B cell (primary cell): ENCODE results near the gene NDUFS6. TPM values are rescaled to one million over a fixed set of nuclear protein-coding genes. Genes with fewer than 3 reads are reported as not detected.

ENCODE experiments used
- ATAC-seq: fragments of 200-7000 bp; cut with Tn5 transposase; one replicate; pipeline ENCODE4 v1.10.0; 2021; ENCODE audit warnings: low read depth, mild to moderate bottlenecking, moderate number of reproducible peaks, moderate library complexity
- CTCF ChIA-PET: fragments of 350-600 bp; sonication (Branson Sonifier 250); formaldehyde crosslinking; loops from one replicate; lab custom pipeline; 2021; ENCODE audit warnings: antibody characterized with exemption, inconsistent platforms; lab: Charles Lee
- POLR2A ChIA-PET: fragments of 350-600 bp; sonication (Branson Sonifier 250); formaldehyde crosslinking; loops from one replicate; lab custom pipeline; 2021; ENCODE audit warnings: antibody characterized with exemption; lab: Charles Lee
- DNase-seq: peaks from one replicate; pipeline ENCODE4 v3.0.0; 2013
- H2AFZ ChIP-seq: 2 replicates; pipeline ENCODE4 v1.6.1; 2012; ENCODE audit warnings: mild to moderate bottlenecking, low read depth, low read length; ENCODE audit not compliant: insufficient read depth, poor library complexity, severe bottlenecking
- H3K27ac ChIP-seq, 2 donors: 1 replicate in 1 of 2; 2 replicates in 1 of 2; pipeline ENCODE4 v1.5.1; 2012 to 2013; ENCODE audit warnings: low read length in 2 of 2, mild to moderate bottlenecking in 2 of 2, moderate library complexity in 1 of 2
- H3K27me3 ChIP-seq, 4 experiments: fragments of 200-600 bp in 1 of 4; sonication (generic) in 1 of 4; replicated peaks in 1 of 4; 1 replicate in 2 of 4; 2 replicates in 2 of 4; pipeline versions ENCODE4 v1.6.1 to v1.7.0; 2013 to 2016; ENCODE audit warnings: low read length in 3 of 4, mild to moderate bottlenecking in 2 of 4, mixed read lengths in 1 of 4, moderate library complexity in 1 of 4; ENCODE audit not compliant: insufficient read depth in 4 of 4, control insufficient read depth in 3 of 4; ENCODE audit errors: control extremely low read depth in 1 of 4
- H3K36me3 ChIP-seq, 2 experiments: replicated peaks in 1 of 2; 1 replicate in 1 of 2; 2 replicates in 1 of 2; pipeline versions ENCODE4 v1.6.1 to v1.7.1; 2013; ENCODE audit warnings: low read length in 1 of 2; ENCODE audit not compliant: insufficient read depth in 2 of 2, control insufficient read depth in 1 of 2; ENCODE audit errors: control extremely low read depth in 1 of 2, extremely low read depth in 1 of 2
- H3K4me1 ChIP-seq, 2 donors: fragments of 200-600 bp in 1 of 2; sonication (generic) in 1 of 2; 1 replicate in 1 of 2; 2 replicates in 1 of 2; pipeline versions ENCODE4 v1.5.1 to v1.6.1; 2013 to 2017; ENCODE audit warnings: low read length in 2 of 2; ENCODE audit not compliant: control insufficient read depth in 2 of 2, insufficient read depth in 2 of 2
- H3K4me2 ChIP-seq: replicated peaks from 2 replicates; pipeline ENCODE3; 2012; ENCODE audit warnings: mild to moderate bottlenecking, low read depth, low read length; ENCODE audit not compliant: poor library complexity, severe bottlenecking
- H3K4me3 ChIP-seq, 5 experiments: fragments of 200-600 bp in 1 of 5; sonication (generic) in 1 of 5; 1 replicate in 3 of 5; 2 replicates in 2 of 5; pipeline versions ENCODE4 v1.5.1 to v1.7.0; 2011 to 2016; ENCODE audit warnings: low read length in 4 of 5, mild to moderate bottlenecking in 4 of 5, low read depth in 2 of 5, control low read depth in 1 of 5, moderate library complexity in 1 of 5; ENCODE audit not compliant: insufficient read depth in 1 of 5; ENCODE audit errors: control extremely low read depth in 1 of 5, extremely low read depth in 1 of 5
- H3K79me2 ChIP-seq: fragments of 200-600 bp; sonication (generic); one replicate; pipeline ENCODE4 v1.6.0; 2016; ENCODE audit warnings: low read length; ENCODE audit not compliant: control insufficient read depth, insufficient read depth
- H3K9ac ChIP-seq: fragments of 200-600 bp; sonication (generic); 2 replicates; pipeline ENCODE4 v1.6.1; 2017; ENCODE audit warnings: mild to moderate bottlenecking, low read length, moderate library complexity
- H3K9me3 ChIP-seq, 3 donors: one replicate each; pipeline versions ENCODE4 v1.6.1 to v1.7.1; 2013; ENCODE audit warnings: low read length in 2 of 3; ENCODE audit not compliant: control insufficient read depth in 2 of 3, insufficient read depth in 1 of 3; ENCODE audit errors: control extremely low read depth in 1 of 3
- H4K20me1 ChIP-seq: 2 replicates; pipeline ENCODE4 v1.6.0; 2012; ENCODE audit warnings: mild to moderate bottlenecking, low read length; ENCODE audit not compliant: insufficient read depth, control insufficient read depth, poor library complexity, severe bottlenecking
- H3K27ac Mint-ChIP-seq: one replicate; pipeline ENCODE4 v1.8.0; 2021; ENCODE audit warnings: mixed read lengths
- H3K27me3 Mint-ChIP-seq: one replicate; pipeline ENCODE4 v1.8.0; 2021; ENCODE audit warnings: mixed read lengths
- H3K4me1 Mint-ChIP-seq: one replicate; pipeline ENCODE4 v1.8.0; 2021; ENCODE audit warnings: mixed read lengths
- H3K4me3 Mint-ChIP-seq: one replicate; pipeline ENCODE4 v1.8.0; 2021; ENCODE audit warnings: mixed read lengths
- H3K9me3 Mint-ChIP-seq: one replicate; pipeline ENCODE4 v1.8.0; 2022; ENCODE audit warnings: mixed read lengths; ENCODE audit not compliant: insufficient read depth
- CTCF ChIP-seq: fragments of 200-600 bp; IDR thresholded peaks from one replicate; pipeline ENCODE4 v1.8.0; 2022; ENCODE audit warnings: antibody characterized with exemption, mild to moderate bottlenecking
- EZH2 ChIP-seq: IDR thresholded peaks from 2 replicates; pipeline ENCODE4 v1.6.1; 2012; ENCODE audit warnings: borderline replicate concordance, low read depth, mild to moderate bottlenecking, moderate library complexity, low read length; ENCODE audit not compliant: insufficient read depth, poor library complexity, severe bottlenecking
- WGBS: methylation state at CpG from one replicate; pipeline ENCODE4 v1.1.5; 2013; ENCODE audit warnings: missing lambda C conversion rate; ENCODE audit not compliant: insufficient coverage; 5-methylcytosine and 5-hydroxymethylcytosine counted together
- intact Hi-C: fragments of 100-400 bp; cut with micrococcal nuclease; formaldehyde crosslinking; loops from one replicate; pipeline ENCODE4 v1.10.0; 2022
- polyA plus RNA-seq: library from polyadenylated mRNA; depleted of rRNA; stranded (reverse); fragments of >200 nt; gene quantifications from 2 replicates; pipeline ENCODE4 v1.2.3, GENCODE V29; 2012
- total RNA-seq, 2 donors: library from RNA; stranded (reverse); fragments of 120-200 nt in 1 of 2; gene quantifications; 1 replicate in 1 of 2; 2 replicates in 1 of 2; pipeline versions ENCODE4 v1.2.3 to v1.2.4, GENCODE V29; 2013 to 2022

The NDUFS6 gene
- total and polyA plus RNA-seq, 2 donors (not counting 1 experiment from before 2014, with no cell fraction given), result 16.9 to 18.0 TPM

- ChIA-PET POLR2A (no interaction called here), CTCF (no interaction called here)
- no peak overlapping the region for H3K27ac Mint-ChIP-seq
- no peaks in the 10 kb centered on the region for H3K4me1 Mint-ChIP-seq
- ATAC-seq, result no peak
- Histone ChIP-seq H3K9me3 (no peaks in the 10 kb centered on the region), H3K27me3 (peaks cover 0 to 7% (median 0%) of the 10 kb centered on the region in 4 experiments), H3K4me2 (no peak overlapping the region), H3K79me2 (no peaks in the 10 kb centered on the region), H3K9ac (no peak overlapping the region), H4K20me1 (no peaks in the 10 kb centered on the region), H2AFZ (no peak overlapping the region), H3K4me3 (no peak overlapping the region), H3K4me1 (no peaks in the 10 kb centered on the region), H3K36me3 (no peaks in the 10 kb centered on the region), H3K27ac (no peak overlapping the region)
- H3K4me3 Mint-ChIP-seq, result no peak overlapping the region
- H3K9me3 Mint-ChIP-seq, result no peaks in the 10 kb centered on the region
- DNase-seq, result no peak
- peaks cover 19% of the 10 kb centered on the region for H3K27me3 Mint-ChIP-seq
- TF ChIP-seq EZH2 (no peak), CTCF (no peak)
- 90% methylated on average over 11 of the region's 13 CpGs for WGBS
- intact Hi-C loops, result no loop called here
Measured at GRCh38 chr5:1835431-1835830, 34.2 kb downstream of the NDUFS6 start.

DNA sequence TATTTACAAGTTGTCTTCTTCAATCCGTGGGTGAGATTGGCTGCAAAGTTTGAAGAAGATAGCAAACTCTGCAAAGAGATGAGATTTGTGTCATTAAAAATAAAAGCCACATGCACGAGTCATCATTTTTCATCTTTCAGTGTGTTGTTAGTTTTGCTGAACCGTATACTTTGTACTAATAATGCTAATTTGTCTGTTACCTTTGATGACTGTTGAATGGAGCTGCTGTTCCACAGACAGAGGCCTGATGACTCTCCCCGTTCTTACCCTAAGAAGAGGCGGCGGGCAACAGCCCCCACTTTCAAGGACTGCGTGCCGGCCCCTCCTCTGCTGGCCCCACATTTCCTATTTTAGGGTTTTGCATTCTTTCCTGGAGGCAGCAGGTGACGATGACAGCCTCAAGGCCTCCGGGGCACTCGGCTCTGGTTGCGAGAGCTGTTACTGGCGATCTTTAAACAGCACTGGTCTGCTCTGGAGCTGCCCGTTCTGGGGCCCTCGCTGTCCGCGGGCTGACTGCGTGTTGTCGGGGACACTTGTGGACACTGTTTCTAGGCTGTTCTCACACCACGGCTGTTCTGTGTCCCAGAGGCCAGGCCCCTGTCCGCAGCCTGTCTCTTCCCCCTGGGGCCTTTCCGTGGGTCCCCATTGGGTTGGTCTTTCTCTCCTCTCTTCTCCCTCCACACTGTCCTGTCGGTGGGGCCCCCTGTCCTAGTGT, 35.1 kb downstream of the NDUFS6 start:
- H3K36me3 ChIP-seq, result no peaks in the 10 kb centered on the region
- no peaks in the 10 kb centered on the region for H3K79me2 ChIP-seq
- H3K4me3 ChIP-seq, result no peak overlapping the region
- Mint-ChIP-seq H3K27me3 (peaks cover 22% of the 10 kb centered on the region), H3K4me1 (no peaks in the 10 kb centered on the region), H3K9me3 (no peaks in the 10 kb centered on the region), H3K4me3 (no peak overlapping the region), H3K27ac (no peak overlapping the region)
- H3K9ac ChIP-seq, result no peak overlapping the region
- H3K27me3 ChIP-seq, result peaks cover 0 to 16% (median 0%) of the 10 kb centered on the region in 4 experiments
- no peak for TF ChIP-seq CTCF
- no peak for TF ChIP-seq EZH2
- no peak overlapping the region for H3K4me2 ChIP-seq
- H2AFZ ChIP-seq, result no peak overlapping the region
- intact Hi-C loops, result no loop called here
- no peaks in the 10 kb centered on the region for H4K20me1 ChIP-seq
- no peaks in the 10 kb centered on the region for H3K9me3 ChIP-seq
- ATAC-seq (no peak), DNase-seq (no peak)
- CTCF ChIA-PET, result no interaction called here
- 82% methylated on average over 20 of the region's 23 CpGs for WGBS
- POLR2A ChIA-PET, result no interaction called here
- no peak overlapping the region for H3K27ac ChIP-seq
- no peaks in the 10 kb centered on the region for H3K4me1 ChIP-seq
